Measurements from ENCODE around the gene TMED7.

Gene TMED7

DNA sequence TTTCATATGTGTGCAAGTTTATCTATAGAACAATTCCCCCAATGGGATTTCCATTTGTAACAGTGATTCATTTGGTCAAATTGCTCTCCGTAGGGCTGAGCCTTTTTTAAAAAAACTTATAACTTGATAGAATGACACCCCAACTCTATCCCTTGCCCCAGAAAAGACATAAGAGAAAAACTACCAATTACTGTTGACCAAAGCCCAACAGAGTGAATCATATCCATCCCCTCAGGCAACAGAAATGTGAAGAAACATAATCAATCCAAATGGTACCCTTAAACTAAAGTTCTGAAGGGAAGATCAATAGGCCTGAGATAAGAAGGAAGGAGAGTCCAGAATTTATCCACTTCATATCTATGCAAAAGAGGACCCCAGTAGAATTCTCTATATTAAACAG lies 41.3 kb downstream of the TMED7 start:
- H3K79me2 ChIP-seq (ENCODE audit: control insufficient read depth, insufficient read depth, low read length, unreplicated experiment) = peaks cover 36% of the 10 kb centered on the region

DNA sequence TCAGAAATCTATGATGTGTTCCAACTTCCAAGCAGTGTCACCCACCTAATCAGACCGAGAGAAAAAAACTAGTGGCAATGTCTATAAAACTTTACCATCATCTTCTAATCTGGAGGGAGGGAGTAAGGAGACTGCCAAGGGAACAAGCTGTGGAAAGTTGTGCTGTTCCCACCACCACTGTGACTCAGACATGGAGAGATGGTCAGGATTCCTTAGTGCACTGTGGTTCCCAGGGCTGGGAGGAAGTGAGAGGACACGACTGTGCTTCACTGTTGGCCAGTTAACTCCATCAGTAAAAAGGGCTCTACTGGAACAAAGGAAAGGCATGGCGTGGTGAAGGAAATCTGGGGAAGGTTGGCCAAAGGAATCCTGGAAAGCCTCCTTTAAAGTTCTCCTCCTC lies 42.4 kb downstream of the TMED7 start:
- H2AFZ ChIP-seq (ENCODE audit: low read length, unreplicated experiment) = peak overlapping the region; percentile 51
- no peaks in the 10 kb centered on the region for H3K27me3 ChIP-seq (ENCODE audit: insufficient read depth, low read length)
- peaks cover 18% of the 10 kb centered on the region for H3K36me3 ChIP-seq (ENCODE audit: insufficient read depth, low read length)
- peak overlapping the region; percentile 75 for H3K27ac ChIP-seq (ENCODE audit: low read depth, low read length)
- H3K79me2 ChIP-seq (ENCODE audit: control insufficient read depth, insufficient read depth, low read length, unreplicated experiment) = peaks cover 38% of the 10 kb centered on the region
- no peak overlapping the region for H3K4me3 ChIP-seq (ENCODE audit: low read depth, low read length)
- H3K4me1 ChIP-seq (ENCODE audit: control insufficient read depth, insufficient read depth, low read length, unreplicated experiment) = peaks cover 37% of the 10 kb centered on the region

More for the DNA sequence above, 41.3 kb downstream of the TMED7 start:
- Histone ChIP-seq H2AFZ (ENCODE audit: low read length, unreplicated experiment) (no peak overlapping the region), H3K4me1 (ENCODE audit: control insufficient read depth, insufficient read depth, low read length, unreplicated experiment) (peaks cover 34% of the 10 kb centered on the region), H3K4me3 (ENCODE audit: low read depth, low read length) (no peak overlapping the region), H3K27me3 (ENCODE audit: insufficient read depth, low read length) (no peaks in the 10 kb centered on the region), H3K36me3 (ENCODE audit: insufficient read depth, low read length) (peaks cover 10% of the 10 kb centered on the region), H3K27ac (ENCODE audit: low read depth, low read length) (no peak overlapping the region; the same call in 1 of the 2 replicates)

DNA sequence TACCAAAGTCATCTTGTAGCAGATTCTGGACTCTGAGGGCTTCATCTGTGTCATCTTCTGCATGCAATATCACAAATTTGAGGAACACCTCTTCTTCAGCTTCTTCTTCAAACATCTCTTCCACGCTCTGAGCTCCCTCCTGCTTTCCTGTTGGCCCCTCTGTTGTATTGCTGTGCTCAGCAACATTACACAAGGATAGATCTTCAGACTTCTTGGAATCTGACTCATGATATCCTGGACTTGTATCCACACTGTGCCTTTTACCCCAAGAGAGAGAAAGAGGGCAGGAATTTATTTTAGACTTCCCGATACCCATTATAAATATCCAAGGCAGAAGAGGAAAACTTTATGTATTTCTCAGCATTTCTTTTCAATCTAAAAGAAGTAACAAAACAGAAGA lies 44.9 kb downstream of the TMED7 start:
- H3K4me3 ChIP-seq (ENCODE audit: low read depth, low read length) = no peak overlapping the region
- peaks cover 33% of the 10 kb centered on the region for H3K79me2 ChIP-seq (ENCODE audit: control insufficient read depth, insufficient read depth, low read length, unreplicated experiment)
- H3K4me1 ChIP-seq (ENCODE audit: control insufficient read depth, insufficient read depth, low read length, unreplicated experiment) = peaks cover 49% of the 10 kb centered on the region
- no peak overlapping the region for H3K27ac ChIP-seq (ENCODE audit: low read depth, low read length)
- no peaks in the 10 kb centered on the region for H3K27me3 ChIP-seq (ENCODE audit: insufficient read depth, low read length)
- H3K36me3 ChIP-seq (ENCODE audit: insufficient read depth, low read length) = peaks cover 22% of the 10 kb centered on the region
- H2AFZ ChIP-seq (ENCODE audit: low read length, unreplicated experiment) = no peak overlapping the region

DNA sequence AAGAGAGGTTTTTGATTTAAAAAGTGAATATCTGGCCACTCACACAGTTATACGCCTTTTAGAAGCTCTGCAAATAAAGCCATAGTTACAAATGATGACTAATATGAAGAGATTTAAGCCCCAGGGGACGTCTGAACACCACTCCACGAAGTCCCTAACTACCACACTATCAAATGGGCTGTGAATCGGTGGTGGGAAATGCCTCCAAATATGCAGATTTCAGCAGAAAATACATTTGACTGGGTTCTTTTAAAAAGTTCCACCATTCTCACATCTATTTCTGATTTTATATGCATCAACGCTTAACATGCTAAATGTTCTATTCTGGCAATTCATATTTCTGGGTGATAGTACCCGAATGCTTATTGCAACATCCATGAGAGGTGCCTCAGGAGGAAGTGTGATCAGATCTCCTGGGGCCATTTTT lies 46.1 kb downstream of the TMED7 start:
- Histone ChIP-seq H3K27ac (ENCODE audit: low read depth, low read length) (peak overlapping the region; percentile 28), H3K4me3 (ENCODE audit: low read depth, low read length) (no peak overlapping the region), H3K79me2 (ENCODE audit: control insufficient read depth, insufficient read depth, low read length, unreplicated experiment) (peaks cover 26% of the 10 kb centered on the region), H3K27me3 (ENCODE audit: insufficient read depth, low read length) (no peaks in the 10 kb centered on the region), H3K4me1 (ENCODE audit: control insufficient read depth, insufficient read depth, low read length, unreplicated experiment) (peaks cover 52% of the 10 kb centered on the region), H2AFZ (ENCODE audit: low read length, unreplicated experiment) (no peak overlapping the region), H3K36me3 (ENCODE audit: insufficient read depth, low read length) (peaks cover 22% of the 10 kb centered on the region)

DNA sequence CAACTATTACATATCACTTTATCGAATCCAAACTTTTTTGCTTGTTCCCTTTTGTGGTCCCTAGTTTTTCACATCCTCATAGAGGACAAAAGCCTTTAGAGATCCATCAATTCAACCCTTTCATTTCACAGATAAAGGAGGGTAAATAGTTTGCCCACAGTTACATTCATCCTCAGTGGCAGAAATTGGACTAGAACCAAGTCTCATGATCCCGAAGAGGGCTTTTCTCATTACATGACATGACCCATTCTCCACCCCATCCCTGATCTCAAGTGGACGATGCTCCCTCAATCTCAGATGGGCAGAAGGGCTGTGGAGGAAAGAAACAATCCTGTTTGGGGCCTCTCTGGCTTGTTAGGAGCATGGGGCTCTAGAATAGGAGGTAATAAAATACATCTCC lies 46.6 kb downstream of the TMED7 start:
- Histone ChIP-seq H3K36me3 (ENCODE audit: insufficient read depth, low read length) (peaks cover 22% of the 10 kb centered on the region), H3K79me2 (ENCODE audit: control insufficient read depth, insufficient read depth, low read length, unreplicated experiment) (peaks cover 21% of the 10 kb centered on the region), H3K27me3 (ENCODE audit: insufficient read depth, low read length) (no peaks in the 10 kb centered on the region), H3K27ac (ENCODE audit: low read depth, low read length) (peak overlapping the region; percentile 28), H2AFZ (ENCODE audit: low read length, unreplicated experiment) (no peak overlapping the region), H3K4me3 (ENCODE audit: low read depth, low read length) (no peak overlapping the region), H3K4me1 (ENCODE audit: control insufficient read depth, insufficient read depth, low read length, unreplicated experiment) (peaks cover 51% of the 10 kb centered on the region)

DNA sequence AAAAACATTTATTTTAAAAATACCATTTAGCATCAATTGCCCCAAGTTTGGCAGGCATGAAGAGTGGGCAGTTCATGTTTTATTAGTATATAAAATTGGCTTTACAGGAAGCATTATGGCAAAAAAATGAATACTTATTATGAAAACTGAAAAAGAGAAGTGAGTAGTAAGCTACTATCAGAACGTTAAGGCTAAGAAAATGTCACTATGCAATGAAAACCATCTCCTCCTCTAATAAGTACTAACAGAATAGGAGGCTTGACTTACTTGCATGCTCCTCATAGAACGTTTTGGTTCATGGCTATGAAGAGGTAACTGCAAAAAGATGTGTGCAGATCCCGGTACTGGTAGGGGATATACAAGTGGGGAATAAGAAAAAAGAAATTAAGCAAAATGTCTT lies 47.2 kb downstream of the TMED7 start:
- Histone ChIP-seq H3K36me3 (ENCODE audit: insufficient read depth, low read length) (peaks cover 22% of the 10 kb centered on the region), H3K4me1 (ENCODE audit: control insufficient read depth, insufficient read depth, low read length, unreplicated experiment) (peaks cover 52% of the 10 kb centered on the region), H2AFZ (ENCODE audit: low read length, unreplicated experiment) (no peak overlapping the region), H3K79me2 (ENCODE audit: control insufficient read depth, insufficient read depth, low read length, unreplicated experiment) (peaks cover 20% of the 10 kb centered on the region), H3K4me3 (ENCODE audit: low read depth, low read length) (no peak overlapping the region), H3K27me3 (ENCODE audit: insufficient read depth, low read length) (no peaks in the 10 kb centered on the region), H3K27ac (ENCODE audit: low read depth, low read length) (no peak overlapping the region)

DNA sequence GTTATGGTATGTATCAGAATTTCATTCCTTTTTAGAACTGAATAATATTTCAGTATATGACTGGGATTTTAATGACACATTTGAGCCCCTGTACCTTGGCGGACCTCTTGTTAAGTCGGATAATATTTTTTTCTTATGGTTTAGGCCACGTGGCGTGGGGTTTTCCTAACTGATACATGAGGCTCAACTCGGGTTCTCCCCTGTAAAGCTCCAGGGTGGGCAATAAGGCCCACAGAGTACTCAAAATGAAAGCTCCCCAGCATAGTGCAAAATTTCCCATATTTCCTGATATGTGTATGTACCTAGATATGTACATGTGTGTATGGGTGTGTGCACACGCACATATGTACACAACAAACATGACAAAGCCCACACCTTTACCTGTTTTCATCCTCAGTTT lies 48.1 kb downstream of the TMED7 start:
- Histone ChIP-seq H3K4me1 (ENCODE audit: control insufficient read depth, insufficient read depth, low read length, unreplicated experiment) (peaks cover 54% of the 10 kb centered on the region), H3K27ac (ENCODE audit: low read depth, low read length) (peak overlapping the region; percentile 28), H3K4me3 (ENCODE audit: low read depth, low read length) (no peak overlapping the region), H3K79me2 (ENCODE audit: control insufficient read depth, insufficient read depth, low read length, unreplicated experiment) (peaks cover 16% of the 10 kb centered on the region), H3K27me3 (ENCODE audit: insufficient read depth, low read length) (no peaks in the 10 kb centered on the region), H2AFZ (ENCODE audit: low read length, unreplicated experiment) (no peak overlapping the region), H3K36me3 (ENCODE audit: insufficient read depth, low read length) (peaks cover 22% of the 10 kb centered on the region)

DNA sequence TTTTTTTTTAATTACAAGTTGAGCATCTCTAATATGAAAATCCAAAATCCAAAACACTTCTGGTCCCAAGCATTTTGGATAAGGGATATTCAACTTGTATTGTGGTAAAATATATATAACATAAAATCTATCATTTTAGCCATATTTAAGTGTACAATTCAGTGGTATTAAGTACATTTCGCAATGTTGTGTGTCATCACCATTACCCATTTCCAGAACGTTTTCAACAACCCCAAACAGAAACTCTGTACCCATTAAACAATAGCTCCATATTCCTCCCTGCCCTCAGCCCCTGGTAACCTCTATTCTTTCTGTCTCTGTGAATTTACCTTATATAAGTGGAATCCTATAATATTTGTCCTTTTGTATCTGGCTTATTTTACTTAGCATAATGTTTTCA lies 48.5 kb downstream of the TMED7 start:
- H3K27me3 ChIP-seq (ENCODE audit: insufficient read depth, low read length) = no peaks in the 10 kb centered on the region
- peaks cover 58% of the 10 kb centered on the region for H3K4me1 ChIP-seq (ENCODE audit: control insufficient read depth, insufficient read depth, low read length, unreplicated experiment)
- peaks cover 12% of the 10 kb centered on the region for H3K79me2 ChIP-seq (ENCODE audit: control insufficient read depth, insufficient read depth, low read length, unreplicated experiment)
- no peak overlapping the region for H3K4me3 ChIP-seq (ENCODE audit: low read depth, low read length)
- H2AFZ ChIP-seq (ENCODE audit: low read length, unreplicated experiment) = no peak overlapping the region
- peak overlapping the region; percentile 28 for H3K27ac ChIP-seq (ENCODE audit: low read depth, low read length)
- peaks cover 22% of the 10 kb centered on the region for H3K36me3 ChIP-seq (ENCODE audit: insufficient read depth, low read length)

DNA sequence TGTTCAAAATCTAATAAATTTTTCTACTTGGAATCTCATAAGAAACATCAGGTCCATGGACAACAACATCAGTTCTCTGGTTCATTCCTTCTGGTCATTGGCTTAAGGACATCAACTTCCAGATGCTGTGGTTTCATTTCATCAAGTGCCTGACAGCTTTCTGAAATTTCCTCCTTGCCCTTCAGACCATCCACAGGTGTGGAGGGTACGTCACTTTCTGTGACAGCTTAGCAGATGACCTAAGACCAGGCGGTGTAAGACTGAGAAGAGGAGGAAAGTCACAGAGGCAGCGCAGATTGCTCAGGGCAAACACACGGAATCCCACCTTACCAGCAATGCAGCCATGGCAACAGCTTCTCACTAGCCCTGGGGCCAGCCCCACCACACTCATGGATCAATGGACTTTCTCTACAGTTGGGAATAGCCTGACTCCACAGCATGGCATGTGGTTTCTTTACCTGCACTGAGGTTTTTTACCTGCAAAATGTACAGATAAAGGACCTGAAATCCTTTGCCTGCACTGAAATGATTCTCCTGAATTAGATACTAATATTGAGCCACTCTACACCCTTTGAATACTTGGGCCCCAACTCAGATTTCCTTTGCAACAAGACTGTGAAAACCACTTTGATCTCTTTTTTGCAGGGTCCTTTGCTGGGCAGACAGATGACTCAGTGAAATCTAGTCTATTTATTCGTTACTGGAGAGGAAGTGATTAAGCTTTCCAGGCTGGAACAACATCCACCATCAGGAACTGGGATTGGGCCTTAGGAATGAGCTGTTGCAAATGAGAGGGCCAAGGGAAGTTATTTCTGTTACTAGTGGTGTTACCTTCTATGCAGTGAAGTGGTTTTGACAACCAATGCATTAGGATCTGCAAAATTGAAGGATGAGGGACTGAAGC lies 50.4 kb downstream of the TMED7 start:
- Histone ChIP-seq H2AFZ (ENCODE audit: low read length, unreplicated experiment) (no peak overlapping the region), H3K27ac (ENCODE audit: low read depth, low read length) (peak overlapping the region; percentile 58), H3K4me1 (ENCODE audit: control insufficient read depth, insufficient read depth, low read length, unreplicated experiment) (peaks cover 54% of the 10 kb centered on the region), H3K79me2 (ENCODE audit: control insufficient read depth, insufficient read depth, low read length, unreplicated experiment) (peaks cover 9% of the 10 kb centered on the region), H3K4me3 (ENCODE audit: low read depth, low read length) (no peak overlapping the region; the same call in 1 of the 2 replicates), H3K36me3 (ENCODE audit: insufficient read depth, low read length) (peaks cover 15% of the 10 kb centered on the region; the same call in 1 of the 2 replicates), H3K27me3 (ENCODE audit: insufficient read depth, low read length) (no peaks in the 10 kb centered on the region)

DNA sequence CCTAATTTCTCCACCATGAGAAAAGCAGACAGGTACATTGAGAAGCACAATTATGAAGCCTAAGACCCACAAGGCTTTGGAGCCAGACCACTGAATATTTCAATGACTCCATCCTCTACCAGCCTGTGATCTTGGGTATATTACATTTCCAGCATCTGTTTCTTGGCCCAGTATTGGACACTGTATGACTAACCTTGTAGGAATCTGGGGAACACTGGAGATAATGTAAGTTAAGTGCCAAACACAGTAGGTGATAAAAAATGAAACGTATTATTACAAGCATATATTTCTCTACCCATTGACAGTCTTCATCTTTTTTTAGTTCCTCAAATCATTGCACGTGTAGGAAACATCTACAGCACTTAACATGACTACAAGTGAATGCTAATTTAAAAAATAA lies 52.7 kb downstream of the TMED7 start:
- H3K4me3 ChIP-seq (ENCODE audit: low read depth, low read length) = no peak overlapping the region
- no peaks in the 10 kb centered on the region for H3K27me3 ChIP-seq (ENCODE audit: insufficient read depth, low read length)
- H3K36me3 ChIP-seq (ENCODE audit: insufficient read depth, low read length) = peaks cover 4% of the 10 kb centered on the region; the same call in 1 of the 2 replicates
- H3K4me1 ChIP-seq (ENCODE audit: control insufficient read depth, insufficient read depth, low read length, unreplicated experiment) = peaks cover 41% of the 10 kb centered on the region
- no peaks in the 10 kb centered on the region for H3K79me2 ChIP-seq (ENCODE audit: control insufficient read depth, insufficient read depth, low read length, unreplicated experiment)
- no peak overlapping the region for H2AFZ ChIP-seq (ENCODE audit: low read length, unreplicated experiment)
- no peak overlapping the region for H3K27ac ChIP-seq (ENCODE audit: low read depth, low read length)

DNA sequence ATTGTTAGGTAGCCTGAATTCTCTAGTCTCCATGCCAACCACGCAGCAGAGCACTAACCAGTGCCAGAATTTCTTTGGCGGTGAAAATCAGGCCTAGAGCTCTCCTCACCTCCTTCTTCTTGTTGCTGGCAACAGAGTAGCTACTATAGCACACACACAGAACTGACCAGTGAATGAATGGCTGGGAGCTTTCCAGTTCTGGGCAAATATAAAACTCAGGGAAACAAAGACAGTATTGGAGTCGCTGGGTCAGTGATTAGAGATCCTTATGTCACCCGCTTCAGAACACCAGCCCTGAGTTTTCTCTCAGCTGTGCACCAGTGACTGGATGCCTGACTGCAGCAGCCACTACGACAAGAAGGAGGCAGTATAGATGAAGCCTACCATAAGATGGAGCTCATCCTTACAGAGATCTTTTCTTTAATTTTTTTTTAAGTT lies 54.4 kb downstream of the TMED7 start:
- H3K27ac ChIP-seq (ENCODE audit: low read depth, low read length) = no peak overlapping the region
- H3K4me3 ChIP-seq (ENCODE audit: low read depth, low read length) = no peak overlapping the region
- H3K4me1 ChIP-seq (ENCODE audit: control insufficient read depth, insufficient read depth, low read length, unreplicated experiment) = peaks cover 35% of the 10 kb centered on the region
- no peaks in the 10 kb centered on the region for H3K79me2 ChIP-seq (ENCODE audit: control insufficient read depth, insufficient read depth, low read length, unreplicated experiment)
- H3K27me3 ChIP-seq (ENCODE audit: insufficient read depth, low read length) = no peaks in the 10 kb centered on the region
- H3K36me3 ChIP-seq (ENCODE audit: insufficient read depth, low read length) = no peaks in the 10 kb centered on the region
- no peak overlapping the region for H2AFZ ChIP-seq (ENCODE audit: low read length, unreplicated experiment)

Measured in ACC112 (cell line).